SK-N-SH (cell line): ENCODE measurements around the gene NMBR. TPM values are rescaled to one million over a fixed set of nuclear protein-coding genes. Genes with fewer than 3 reads are reported as not detected.

Source experiments
- CTCF ChIA-PET: fragments of 300-600, 350-600 bp; formaldehyde crosslinking; extraction: SDS; loops from one replicate; lab custom pipeline; 2021; lab: Yijun Ruan, JAX
- POLR2A ChIA-PET: fragments of 350-600 bp; sonication (Branson Sonifier 250); formaldehyde crosslinking; extraction: SDS; loops from one replicate; lab custom pipeline; 2020; ENCODE audit warnings: antibody characterized with exemption, inconsistent platforms; lab: Yijun Ruan, JAX
- DNase-seq: peaks from one replicate; pipeline ENCODE4 v3.0.0; 2012
- H2AFZ ChIP-seq: fragments of 200-600 bp; sonication (generic); 2 replicates; pipeline ENCODE4 v1.8.1; 2016; ENCODE audit warnings: antibody characterized with exemption, mild to moderate bottlenecking, low read depth
- H3F3A ChIP-seq: fragments of 200-600 bp; sonication (generic); replicated peaks from 2 replicates; pipeline ENCODE3; 2016; ENCODE audit warnings: antibody characterized with exemption, mild to moderate bottlenecking; ENCODE audit not compliant: insufficient read depth
- H3K27ac ChIP-seq, 2 experiments: fragments of 200-500 bp in 1 of 2; fragments of 200-600 bp in 1 of 2; sonication (Bioruptor generic) in 1 of 2; sonication (generic), shearing (Covaris generic) in 1 of 2; 2 replicates each; pipeline versions ENCODE4 v1.5.1 to v1.6.1; 2014 to 2016; ENCODE audit warnings: low read depth in 2 of 2, inconsistent platforms in 1 of 2, low read length in 1 of 2, mild to moderate bottlenecking in 1 of 2, mixed read lengths in 1 of 2
- H3K27me3 ChIP-seq: fragments of 200-600 bp; sonication (generic), shearing (Covaris generic); 2 replicates; pipeline ENCODE4 v1.6.1; 2016; ENCODE audit warnings: mixed run types; ENCODE audit not compliant: insufficient read depth
- H3K36me3 ChIP-seq, 2 experiments: fragments of 200-500 bp in 1 of 2; fragments of 200-600 bp in 1 of 2; sonication (Bioruptor generic) in 1 of 2; sonication (generic) in 1 of 2; replicated peaks in 1 of 2; 2 replicates each; pipeline versions ENCODE3 to v1.5.1; 2014 to 2016; ENCODE audit warnings: low read length in 1 of 2, mild to moderate bottlenecking in 1 of 2; ENCODE audit not compliant: insufficient read depth in 2 of 2, control insufficient read depth in 1 of 2
- H3K4me1 ChIP-seq, 2 experiments: fragments of 200-500 bp in 1 of 2; fragments of 200-600 bp in 1 of 2; sonication (Bioruptor generic) in 1 of 2; sonication (generic), shearing (Covaris generic) in 1 of 2; 2 replicates each; pipeline versions ENCODE4 v1.5.1 to v1.6.1; 2014 to 2016; ENCODE audit warnings: low read depth in 1 of 2, low read length in 1 of 2, mixed run types in 1 of 2; ENCODE audit not compliant: insufficient read depth in 2 of 2, control insufficient read depth in 1 of 2
- H3K4me2 ChIP-seq: fragments of 200-600 bp; sonication (generic), shearing (Covaris generic); 2 replicates; pipeline ENCODE4 v1.6.1; 2017; ENCODE audit warnings: mixed run types
- H3K4me3 ChIP-seq, 2 experiments: fragments of 200-500 bp in 1 of 2; fragments of 200-600 bp in 1 of 2; sonication (Bioruptor generic) in 1 of 2; sonication (generic), shearing (Covaris generic) in 1 of 2; 2 replicates each; pipeline versions ENCODE4 v1.5.1 to v1.8.1; 2014 to 2016; ENCODE audit warnings: low read depth in 2 of 2, inconsistent platforms in 1 of 2, low read length in 1 of 2, mild to moderate bottlenecking in 1 of 2, mixed read lengths in 1 of 2, moderate library complexity in 1 of 2
- H3K79me2 ChIP-seq: fragments of 200-600 bp; sonication (generic); 2 replicates; pipeline ENCODE4 v1.8.1; 2017; ENCODE audit warnings: mild to moderate bottlenecking; ENCODE audit not compliant: insufficient read depth
- H3K9ac ChIP-seq: fragments of 200-600 bp; sonication (generic); 2 replicates; pipeline ENCODE4 v1.6.1; 2017; ENCODE audit warnings: mixed run types
- H3K9me2 ChIP-seq: fragments of 200-600 bp; sonication (generic); 2 replicates; pipeline ENCODE4 v1.6.1; 2017; ENCODE audit warnings: mixed run types
- H3K9me3 ChIP-seq: fragments of 200-600 bp; sonication (generic); 2 replicates; pipeline ENCODE4 v1.6.1; 2017; ENCODE audit warnings: mixed run types, mild to moderate bottlenecking, moderate library complexity
- H4K20me1 ChIP-seq: fragments of 200-600 bp; sonication (generic); 2 replicates; pipeline ENCODE4 v1.6.1; 2017; ENCODE audit warnings: mild to moderate bottlenecking, mixed run types; ENCODE audit not compliant: insufficient read depth
- ELF1 ChIP-seq: IDR thresholded peaks from 2 replicates; pipeline ENCODE4 v1.4.0; 2012
- EZH2phosphoT487 ChIP-seq: fragments of 200-600 bp; sonication (generic); IDR thresholded peaks from 2 replicates; pipeline ENCODE4 v1.6.1; 2017; ENCODE audit warnings: low read depth, mixed run types, mild to moderate bottlenecking, antibody characterized with exemption, moderate library complexity, borderline replicate concordance
- FOXJ3 ChIP-seq: sonication (generic); formaldehyde crosslinking; IDR thresholded peaks from 2 replicates; pipeline ENCODE4 v1.5.1; 2020; ENCODE audit warnings: mild to moderate bottlenecking, missing genetic modification reagents
- IRF3 ChIP-seq: fragments of 150-350 bp; IDR thresholded peaks from 2 replicates; pipeline ENCODE4 v1.6.1; 2016; ENCODE audit warnings: mild to moderate bottlenecking, low read depth, low read length
- JUND ChIP-seq: IDR thresholded peaks from 2 replicates; pipeline ENCODE4 v1.4.0; 2012
- NRF1 ChIP-seq: IDR thresholded peaks from 2 replicates; pipeline ENCODE4 v1.6.1; 2012; ENCODE audit warnings: low read depth, mild to moderate bottlenecking, low read length
- POLR2AphosphoS5 ChIP-seq: IDR thresholded peaks from 2 replicates; pipeline ENCODE4 v1.6.1; 2012; ENCODE audit warnings: low read depth, low read length
- RAD21 ChIP-seq: IDR thresholded peaks from 2 replicates; pipeline ENCODE4 v1.6.1; 2012; ENCODE audit warnings: mild to moderate bottlenecking, low read length
- RCOR1 ChIP-seq: fragments of 150-350 bp; IDR thresholded peaks from 2 replicates; pipeline ENCODE4 v1.6.1; 2017; ENCODE audit warnings: antibody characterized with exemption, low read length
- RFX5 ChIP-seq: IDR thresholded peaks from 2 replicates; pipeline ENCODE4 v1.6.1; 2012; ENCODE audit warnings: mild to moderate bottlenecking, improper control_type of control experiment, low read length
- RXRA ChIP-seq: IDR thresholded peaks from 2 replicates; pipeline ENCODE4 v1.4.0; 2012; ENCODE audit warnings: low read depth, mild to moderate bottlenecking, borderline replicate concordance
- SIN3A ChIP-seq: IDR thresholded peaks from 2 replicates; pipeline ENCODE4 v1.6.1; 2012; ENCODE audit warnings: low read depth, mild to moderate bottlenecking, low read length, moderate library complexity, borderline replicate concordance
- TCF12 ChIP-seq: IDR thresholded peaks from 2 replicates; pipeline ENCODE4 v1.4.0; 2012
- TEAD4 ChIP-seq: IDR thresholded peaks from 2 replicates; pipeline ENCODE4 v1.4.0; 2012; ENCODE audit warnings: mild to moderate bottlenecking, borderline replicate concordance; ENCODE audit not compliant: insufficient read depth
- USF1 ChIP-seq: IDR thresholded peaks from 2 replicates; pipeline ENCODE4 v1.4.0; 2012; ENCODE audit warnings: low read depth, borderline replicate concordance
- USF2 ChIP-seq: fragments of 150-350 bp; IDR thresholded peaks from 2 replicates; pipeline ENCODE4 v1.6.1; 2017; ENCODE audit warnings: antibody characterized with exemption, low read length, low read depth, borderline replicate concordance
- WGBS: methylation state at CpG from one replicate; pipeline ENCODE4 v1.1.6; 2017; ENCODE audit warnings: low lambda C conversion rate; 5-methylcytosine and 5-hydroxymethylcytosine counted together
- polyA plus RNA-seq, 3 experiments: library from polyadenylated mRNA; depleted of rRNA; stranded (reverse); fragments of >200 nt; gene quantifications; 2 replicates each; pipeline ENCODE4 v1.2.3, GENCODE V29; 2012
- TF ChIP-seq, protein P1 (sequence below): fragments of 200-600 bp; sonication (generic); IDR thresholded peaks from 2 replicates; pipeline ENCODE4 v1.6.1; 2017; ENCODE audit warnings: antibody characterized with exemption, mild to moderate bottlenecking, moderate library complexity
- TF ChIP-seq, protein P2 (sequence below): IDR thresholded peaks from 2 replicates; pipeline ENCODE4 v1.6.1; 2012; ENCODE audit warnings: mild to moderate bottlenecking, low read depth, low read length, moderate library complexity

NMBR gene
- polyA plus RNA-seq, 1 of the 3 experiments (the other 2 are of a cell fraction) = not detected

- no peak overlapping the region for H3K4me3 ChIP-seq
- no peak overlapping the region for H3K9ac ChIP-seq
- WGBS = 10% methylated on average over 3 of the region's 3 CpGs
- no peaks in the 10 kb centered on the region for H3K36me3 ChIP-seq
- H3K4me2 ChIP-seq = no peak overlapping the region
- H3F3A ChIP-seq = no peaks in the 10 kb centered on the region
- no peaks in the 10 kb centered on the region for H3K9me2 ChIP-seq
- H3K4me1 ChIP-seq = no peaks in the 10 kb centered on the region
- no peaks in the 10 kb centered on the region for H3K9me3 ChIP-seq
- ChIA-PET POLR2A (no interaction called here), CTCF (interaction anchor here (4.0 kb wide), 1 partner anchor 9 kb away, joined by 18 read pairs; no protein-coding TSS in a partner anchor)
- no peaks in the 10 kb centered on the region for H3K79me2 ChIP-seq
- no peak overlapping the region for H2AFZ ChIP-seq
- no peak for DNase-seq
- TF ChIP-seq SIN3A (no peak), TEAD4 (no peak), JUND (no peak), FOXJ3 (CRISPR knock-in tag) (no peak), USF2 (no peak), ELF1 (no peak), USF1 (no peak), TCF12 (no peak), RXRA (no peak), POLR2AphosphoS5 (no peak), NRF1 (no peak), RAD21 (no peak), EZH2phosphoT487 (no peak), RFX5 (no peak), RCOR1 (no peak), IRF3 (no peak)
- TF ChIP-seq, protein P1, sequence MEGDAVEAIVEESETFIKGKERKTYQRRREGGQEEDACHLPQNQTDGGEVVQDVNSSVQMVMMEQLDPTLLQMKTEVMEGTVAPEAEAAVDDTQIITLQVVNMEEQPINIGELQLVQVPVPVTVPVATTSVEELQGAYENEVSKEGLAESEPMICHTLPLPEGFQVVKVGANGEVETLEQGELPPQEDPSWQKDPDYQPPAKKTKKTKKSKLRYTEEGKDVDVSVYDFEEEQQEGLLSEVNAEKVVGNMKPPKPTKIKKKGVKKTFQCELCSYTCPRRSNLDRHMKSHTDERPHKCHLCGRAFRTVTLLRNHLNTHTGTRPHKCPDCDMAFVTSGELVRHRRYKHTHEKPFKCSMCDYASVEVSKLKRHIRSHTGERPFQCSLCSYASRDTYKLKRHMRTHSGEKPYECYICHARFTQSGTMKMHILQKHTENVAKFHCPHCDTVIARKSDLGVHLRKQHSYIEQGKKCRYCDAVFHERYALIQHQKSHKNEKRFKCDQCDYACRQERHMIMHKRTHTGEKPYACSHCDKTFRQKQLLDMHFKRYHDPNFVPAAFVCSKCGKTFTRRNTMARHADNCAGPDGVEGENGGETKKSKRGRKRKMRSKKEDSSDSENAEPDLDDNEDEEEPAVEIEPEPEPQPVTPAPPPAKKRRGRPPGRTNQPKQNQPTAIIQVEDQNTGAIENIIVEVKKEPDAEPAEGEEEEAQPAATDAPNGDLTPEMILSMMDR = no peak
- TF ChIP-seq, protein P2, sequence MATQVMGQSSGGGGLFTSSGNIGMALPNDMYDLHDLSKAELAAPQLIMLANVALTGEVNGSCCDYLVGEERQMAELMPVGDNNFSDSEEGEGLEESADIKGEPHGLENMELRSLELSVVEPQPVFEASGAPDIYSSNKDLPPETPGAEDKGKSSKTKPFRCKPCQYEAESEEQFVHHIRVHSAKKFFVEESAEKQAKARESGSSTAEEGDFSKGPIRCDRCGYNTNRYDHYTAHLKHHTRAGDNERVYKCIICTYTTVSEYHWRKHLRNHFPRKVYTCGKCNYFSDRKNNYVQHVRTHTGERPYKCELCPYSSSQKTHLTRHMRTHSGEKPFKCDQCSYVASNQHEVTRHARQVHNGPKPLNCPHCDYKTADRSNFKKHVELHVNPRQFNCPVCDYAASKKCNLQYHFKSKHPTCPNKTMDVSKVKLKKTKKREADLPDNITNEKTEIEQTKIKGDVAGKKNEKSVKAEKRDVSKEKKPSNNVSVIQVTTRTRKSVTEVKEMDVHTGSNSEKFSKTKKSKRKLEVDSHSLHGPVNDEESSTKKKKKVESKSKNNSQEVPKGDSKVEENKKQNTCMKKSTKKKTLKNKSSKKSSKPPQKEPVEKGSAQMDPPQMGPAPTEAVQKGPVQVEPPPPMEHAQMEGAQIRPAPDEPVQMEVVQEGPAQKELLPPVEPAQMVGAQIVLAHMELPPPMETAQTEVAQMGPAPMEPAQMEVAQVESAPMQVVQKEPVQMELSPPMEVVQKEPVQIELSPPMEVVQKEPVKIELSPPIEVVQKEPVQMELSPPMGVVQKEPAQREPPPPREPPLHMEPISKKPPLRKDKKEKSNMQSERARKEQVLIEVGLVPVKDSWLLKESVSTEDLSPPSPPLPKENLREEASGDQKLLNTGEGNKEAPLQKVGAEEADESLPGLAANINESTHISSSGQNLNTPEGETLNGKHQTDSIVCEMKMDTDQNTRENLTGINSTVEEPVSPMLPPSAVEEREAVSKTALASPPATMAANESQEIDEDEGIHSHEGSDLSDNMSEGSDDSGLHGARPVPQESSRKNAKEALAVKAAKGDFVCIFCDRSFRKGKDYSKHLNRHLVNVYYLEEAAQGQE = no peak
- no peaks in the 10 kb centered on the region for H4K20me1 ChIP-seq
- no peaks in the 10 kb centered on the region; the same call in 1 of the 2 replicates for H3K27me3 ChIP-seq
- no peak overlapping the region for H3K27ac ChIP-seq
Observed at GRCh38 chr6:142121342-142121741, 25.6 kb downstream of the NMBR start.
